Heart left ventricle (tissue), 16 donors: ENCODE measurements around the gene C15orf40. TPM values are rescaled to one million over a fixed set of nuclear protein-coding genes. Genes with fewer than 3 reads are reported as not detected.

ENCODE experiments used
- ATAC-seq, 4 donors: fragments of 200-7000 bp; cut with Tn5 transposase; one replicate each; pipeline ENCODE4 v1.9.1; 2020 to 2022; ENCODE audit warnings: moderate library complexity in 4 of 4, mild to moderate bottlenecking in 3 of 4, moderate number of reproducible peaks in 1 of 4
- DNase-seq, 5 donors: peaks; one replicate each; pipeline ENCODE4 v3.0.0-alpha.2; 2020
- H3K27ac ChIP-seq, 12 donors: fragments of 200-600 bp; sonication (generic) in 4 of 12; one replicate each; pipeline versions ENCODE4 v1.5.0 to v1.8.0; 2016 to 2022; ENCODE audit warnings: mild to moderate bottlenecking in 2 of 12
- H3K27me3 ChIP-seq, 9 donors: fragments of 200-600 bp; sonication (generic) in 2 of 9; one replicate each; pipeline versions ENCODE4 v1.5.1 to v1.8.0; 2016 to 2022; ENCODE audit warnings: mild to moderate bottlenecking in 3 of 9
- H3K36me3 ChIP-seq, 9 donors: fragments of 200-600 bp; sonication (generic) in 2 of 9; one replicate each; pipeline versions ENCODE4 v1.5.0 to v1.8.0; 2018 to 2022; ENCODE audit warnings: mild to moderate bottlenecking in 2 of 9
- H3K4me1 ChIP-seq, 12 donors: fragments of 200-600 bp; sonication (generic) in 4 of 12; one replicate each; pipeline versions ENCODE4 v1.5.0 to v1.8.0; 2016 to 2022; ENCODE audit warnings: mild to moderate bottlenecking in 3 of 12
- H3K4me3 ChIP-seq, 12 donors: fragments of 200-600 bp; sonication (generic) in 4 of 12; one replicate each; pipeline versions ENCODE4 v1.5.0 to v1.8.0; 2017 to 2022; ENCODE audit warnings: mild to moderate bottlenecking in 9 of 12, moderate library complexity in 4 of 12
- H3K9me3 ChIP-seq, 12 donors: fragments of 200-600 bp; sonication (generic) in 4 of 12; one replicate each; pipeline versions ENCODE4 v1.5.0 to v1.8.0; 2016 to 2022; ENCODE audit warnings: mild to moderate bottlenecking in 1 of 12
- CTCF ChIP-seq, 12 donors: fragments of 200-600 bp; sonication (generic) in 4 of 12; IDR thresholded peaks; one replicate each; pipeline versions ENCODE4 v1.5.0 to v1.8.0; 2018 to 2022; ENCODE audit warnings: antibody characterized with exemption in 12 of 12, mild to moderate bottlenecking in 5 of 12
- POLR2A ChIP-seq, 2 donors: fragments of 450-650 bp; IDR thresholded peaks; one replicate each; pipeline ENCODE4 v1.6.1; 2017; ENCODE audit warnings: antibody characterized with exemption in 2 of 2, mild to moderate bottlenecking in 2 of 2, moderate library complexity in 2 of 2
- WGBS, 4 donors: extraction: QIAGEN DNeasy Blood & Tissue Kit in 2 of 4; methylation state at CpG; one replicate each; pipeline versions ENCODE4 v1.1.5 to v1.1.7; 2013 to 2018; 5-methylcytosine and 5-hydroxymethylcytosine counted together
- intact Hi-C, 10 donors: fragments of 100-400 bp; cut with DNase I; formaldehyde crosslinking; loops; one replicate each; pipeline versions ENCODE4 v1.11.1 to v1.14.2; 2022
- polyA plus RNA-seq, 2 donors: library from polyadenylated mRNA; stranded (reverse); fragments of 200-250 nt; gene quantifications; one replicate each; pipeline ENCODE4 v1.2.3, GENCODE V29; 2013
- total RNA-seq, 9 donors: library from RNA; depleted of rRNA in 2 of 9; stranded (reverse); fragments of >200 nt in 2 of 9; fragmentation: NEBNext Ultra II Directional in 3 of 9; extraction: Animal tissue kit (Norgen Biotek cat#: 25700) in 3 of 9; gene quantifications; one replicate each; pipeline versions ENCODE4 v1.1.0 to v1.2.4, GENCODE V29; 2016 to 2023
- donor health status: ischemic (EF 13 %, LVEDD 7.1; RV severe dilation, severe dysfunction).
- donor health status: healthy with polysubstance abuse.
- donor health status: DM: no; HTN: yes; CAD: no.
- donor health status: DM: no; HTN: no; CAD: no.
- donor health status: ischemic (EF 25% LVEDD 6.9; RV normal size, moderate dysfunction).
- donor health status: ischemic (EF 25% LVEDD 5.7; RV mildly dilated, moderate dysfunction).
- donor health status: healthy.
- donor health status: DM: yes; HTN: yes; CAD: no.
- donor health status: ischemic (EF 35%, LVEDD 5.7; RV mildly dilated, moderate dysfunction).
- donor health status: nonischemic (EF 11% LVEDD 7.7; RV severe dilation, severe dysfunction).
- donor health status: DM: yes; HTN: yes; CAD: no.
- donor health status: PGD.
- donor health status: ischemic (EF 29% LVEDD 5.4; RV normal size, mild dysfunction).
- donor health status: nonischemic (EF 23%, LVEDD 6.1; RV moderate dilation, normal function).

Gene C15orf40
- total and polyA plus RNA-seq, 11 donors = 6.0 to 17.0 (median 9.4) TPM

GRCh38 chr15:82995938-82996337 lies 15.5 kb downstream of the C15orf40 start:
- H3K36me3 ChIP-seq = peaks cover 0 to 10% (median 8%) of the 10 kb centered on the region in 9 donors
- ATAC-seq (no peak), DNase-seq (no peak)
- H3K4me3 ChIP-seq = no peak overlapping the region
- no peak for TF ChIP-seq POLR2A (IDR thresholded peaks at IDR 0.05)
- no peak for TF ChIP-seq CTCF (IDR thresholded peaks at IDR 0.05)
- WGBS, 4 donors = 70 to 74% (median 73%) methylated on average over 3 of the region's 3 CpGs
- no peaks in the 10 kb centered on the region for H3K27me3 ChIP-seq
- no peak overlapping the region for H3K27ac ChIP-seq
- intact Hi-C loops = no loop called here
- peaks cover 0 to 11% (median 4%) of the 10 kb centered on the region in 12 donors for H3K4me1 ChIP-seq
- H3K9me3 ChIP-seq = no peaks in the 10 kb centered on the region

- DNase-seq (no peak), ATAC-seq (no peak)
- H3K27me3 ChIP-seq = no peaks in the 10 kb centered on the region
- 78 to 90% (median 89%) methylated on average over 2 of the region's 2 CpGs for WGBS, 4 donors
- no peaks in the 10 kb centered on the region for H3K9me3 ChIP-seq
- no peak overlapping the region for H3K27ac ChIP-seq
- peaks cover 0 to 15% (median 14%) of the 10 kb centered on the region in 9 donors for H3K36me3 ChIP-seq
- H3K4me1 ChIP-seq = peaks cover 0 to 8% (median 3%) of the 10 kb centered on the region in 12 donors
- TF ChIP-seq CTCF (IDR thresholded peaks at IDR 0.05) (no peak), POLR2A (IDR thresholded peaks at IDR 0.05) (no peak)
- no peak overlapping the region for H3K4me3 ChIP-seq
- intact Hi-C loops = no loop called here
Observed at GRCh38 chr15:82995076-82995475, 16.4 kb downstream of the C15orf40 start.

GRCh38 chr15:82993144-82993543 lies 18.3 kb downstream of the C15orf40 start:
- Histone ChIP-seq H3K4me1 (no peaks in the 10 kb centered on the region), H3K27ac (no peak overlapping the region), H3K4me3 (no peak overlapping the region), H3K9me3 (no peaks in the 10 kb centered on the region), H3K27me3 (no peaks in the 10 kb centered on the region), H3K36me3 (peaks cover 0 to 31% (median 30%) of the 10 kb centered on the region in 9 donors)
- TF ChIP-seq POLR2A (IDR thresholded peaks at IDR 0.05) = no peak
- no peak for TF ChIP-seq CTCF (IDR thresholded peaks at IDR 0.05)
- ATAC-seq (no peak), DNase-seq (no peak)
- intact Hi-C loops = no loop called here
- WGBS, 4 donors = 78 to 86% (median 81%) methylated on average over 4 of the region's 4 CpGs

- no peak for ATAC-seq
- DNase-seq = no peak
- Histone ChIP-seq H3K27ac (no peak overlapping the region), H3K4me3 (no peak overlapping the region), H3K9me3 (no peaks in the 10 kb centered on the region), H3K36me3 (peaks cover 0 to 36% (median 31%) of the 10 kb centered on the region in 9 donors), H3K27me3 (no peaks in the 10 kb centered on the region), H3K4me1 (peaks cover 0 to 2% (median under 1%) of the 10 kb centered on the region in 12 donors)
- intact Hi-C loops = no loop called here
- TF ChIP-seq CTCF (IDR thresholded peaks at IDR 0.05) (no peak), POLR2A (IDR thresholded peaks at IDR 0.05) (no peak)
- WGBS, 4 donors = 83 to 97% (median 92%) methylated on average over 3 of the region's 3 CpGs
Observed at GRCh38 chr15:82992436-82992998, 18.9 kb downstream of the C15orf40 start.
